Measurements from ENCODE around the gene PNMA8A. TPM values are rescaled to one million over a fixed set of nuclear protein-coding genes. Genes with fewer than 3 reads are reported as not detected.
A peak's percentile ranks its signal among the peaks of the same experiment; 100 is the strongest.

PNMA8A gene
- total and polyA plus RNA-seq, 2 of the 8 experiments (the other 6 are each of a cell fraction or from before 2014, with no cell fraction given): 10.0 to 22.8 TPM

DNA sequence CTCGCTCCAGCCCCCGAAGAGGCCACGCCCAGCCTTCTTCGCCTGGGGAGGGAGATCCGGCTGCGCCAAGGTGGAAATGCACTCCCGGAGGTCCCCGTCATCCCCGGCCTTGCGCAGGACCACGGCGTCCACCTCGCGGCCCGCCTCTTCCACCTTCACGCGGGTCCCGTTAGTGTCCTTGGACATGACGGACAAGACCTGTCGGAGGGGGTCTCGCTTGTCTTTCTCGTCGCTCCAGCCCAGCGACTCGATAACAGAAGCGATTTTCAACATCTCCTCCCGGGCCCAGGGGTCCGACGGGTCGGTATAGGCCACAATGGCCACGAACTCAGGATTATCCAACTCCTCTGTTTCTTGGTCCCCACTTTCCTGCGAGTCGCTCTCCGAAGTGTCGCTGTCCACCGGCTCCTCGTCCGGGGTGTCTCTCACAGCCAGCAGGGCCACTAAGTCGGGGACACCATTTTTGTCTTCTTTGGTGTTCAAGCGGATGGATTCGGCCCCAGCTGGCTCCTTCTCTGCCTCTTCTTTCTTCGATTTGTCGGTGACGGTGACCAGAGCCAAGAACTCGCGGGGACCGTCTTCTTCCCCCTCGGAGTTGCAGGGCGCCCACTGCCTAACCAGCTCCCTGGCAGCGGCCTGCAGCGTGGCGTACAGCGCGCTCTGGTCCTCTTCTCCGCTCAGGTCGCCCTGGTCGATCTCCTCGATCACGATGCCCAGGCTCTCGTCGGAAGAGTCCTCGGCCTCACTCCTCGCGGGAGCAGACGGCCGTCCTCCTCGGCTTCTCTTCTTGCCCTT lies 23.0 kb upstream of the PNMA8A start:
- no peak overlapping the region for H3K27ac ChIP-seq (ENCODE audit: low read depth, low read length)
- H2AK5ac ChIP-seq (ENCODE audit: low read depth, low read length): no peak overlapping the region
- no peak overlapping the region for H4K91ac ChIP-seq (replicated peaks; ENCODE audit: insufficient read length, low read length)
- H3K18ac ChIP-seq (ENCODE audit: extremely low read depth, low read length): 0 out of 2 replicates have a peak overlapping the region, but pooled peaks have one; percentile 13
- POLR2A ChIA-PET (ENCODE audit: partially characterized antibody): interaction anchor here (0.6 kb wide), 1 partner anchor 564 kb away, joined by 3 read pairs; no protein-coding TSS in a partner anchor
- peaks cover 5 to 30% (median 21%) of the 10 kb centered on the region in 4 experiments for H3K4me1 ChIP-seq (replicated peaks in 1 of 4; ENCODE audit: control insufficient read depth in 3 of 4, insufficient read depth in 4 of 4, low read length in 3 of 4)
- no peak overlapping the region for H3K14ac ChIP-seq (ENCODE audit: insufficient read length)
- no peak overlapping the region for H2BK20ac ChIP-seq (ENCODE audit: low read length)
- no peak overlapping the region for H3K9ac ChIP-seq (replicated peaks in 1 of 4; ENCODE audit: extremely low read depth in 1 of 4, low read depth in 3 of 4, low read length in 3 of 4)
- FAIRE-seq: no peak
- H3K4me2 ChIP-seq (ENCODE audit: insufficient read depth in 1 of 2, low read depth in 2 of 2, low read length in 2 of 2): peak overlapping the region; percentile 47 to 74
- CTCF ChIA-PET (ENCODE audit: partially characterized antibody): interaction anchor here (0.6 to 4.1 kb wide), 3 partner anchors 22 to 98 kb away, joined by 3 to 24 read pairs (median 4); no protein-coding TSS in a partner anchor
- H3K4me3 ChIP-seq (ENCODE audit: extremely low read depth in 1 of 4, insufficient read depth in 2 of 4, low read depth in 3 of 4, low read length in 4 of 4): peak overlapping the region; percentile 27 to 61 (median 31); a peak in 4 of 8 replicates
- H3K27me3 ChIP-seq (replicated peaks in 1 of 4; ENCODE audit: control insufficient read depth in 3 of 4, extremely low read depth in 1 of 4, insufficient read depth in 3 of 4, low read length in 3 of 4): peaks cover 26 to 63% (median 60%) of the 10 kb centered on the region in 4 experiments
- H4K8ac ChIP-seq (ENCODE audit: extremely low read depth, insufficient read depth, low read length): no peak overlapping the region
- no peaks in the 10 kb centered on the region for H3K79me2 ChIP-seq (ENCODE audit: control insufficient read depth in 1 of 2, insufficient read depth in 2 of 2, low read length in 2 of 2)
- H2BK5ac ChIP-seq (ENCODE audit: low read depth, low read length): peak overlapping the region; percentile 44; the same call in 1 of the 2 replicates
- no peak overlapping the region for H2AFZ ChIP-seq (ENCODE audit: low read length)
- WGBS, 2 experiments (ENCODE audit: extremely low coverage in 1 of 2, insufficient coverage in 1 of 2, insufficient read length in 1 of 2, insufficient replicate concordance in 2 of 2, low coverage in 1 of 2, low lambda C conversion rate in 2 of 2, missing lambda C conversion rate in 1 of 2): 84% methylated on average over 50 of the region's 67 CpGs; no CpG with 5 or more reads in 1 of the 2 experiments
- H3K9me3 ChIP-seq (ENCODE audit: insufficient read depth in 2 of 2, low read depth in 1 of 2, low read length in 1 of 2): no peaks in the 10 kb centered on the region
- H2BK120ac ChIP-seq (replicated peaks; ENCODE audit: low read depth, low read length): no peak overlapping the region
- H2BK15ac ChIP-seq (ENCODE audit: low read length): no peak overlapping the region; the same call in 1 of the 2 replicates
- no peak overlapping the region for H3K4ac ChIP-seq (replicated peaks; ENCODE audit: insufficient read length, low read depth, low read length)
- DNase-seq (ENCODE audit: low read depth in 1 of 2, low spot score in 2 of 2): no peak
- H3K79me1 ChIP-seq (ENCODE audit: low read depth, low read length): no peaks in the 10 kb centered on the region
- H2BK12ac ChIP-seq (ENCODE audit: low read depth, low read length): peak overlapping the region; percentile 71; the same call in 1 of the 2 replicates
- H4K5ac ChIP-seq (ENCODE audit: insufficient read length, low read depth, low read length): no peak overlapping the region
- peaks cover 13% of the 10 kb centered on the region; the same call in 1 of the 2 replicates for H3K23me2 ChIP-seq (ENCODE audit: low read depth, low read length)
- H4K20me1 ChIP-seq (replicated peaks in 1 of 2; ENCODE audit: control insufficient read depth in 1 of 2, insufficient read depth in 2 of 2, low read length in 2 of 2): peaks cover 0 to 5% of the 10 kb centered on the region in 2 experiments
- H3K23ac ChIP-seq (ENCODE audit: insufficient read length): no peak overlapping the region
- no peak overlapping the region for H3K56ac ChIP-seq (replicated peaks; ENCODE audit: insufficient read length, low read depth, low read length)
- TF ChIP-seq EZH2 (IDR thresholded peaks at IDR 0.05; ENCODE audit: low read depth, low read length, severe bottlenecking) (peak; percentile 65), YY1 (IDR thresholded peaks at IDR 0.05; ENCODE audit: low read depth, low read length) (no peak), RFX5 (IDR thresholded peaks at IDR 0.05; ENCODE audit: borderline replicate concordance, low read depth, low read length) (no peak), SUZ12 (IDR thresholded peaks at IDR 0.05; ENCODE audit: low read length) (peak; percentile 49; the same call in 1 of the 2 replicates), TBP (IDR thresholded peaks at IDR 0.05; ENCODE audit: low read depth, low read length) (no peak)
- H3K36me3 ChIP-seq (ENCODE audit: control insufficient read depth in 2 of 4, insufficient read depth in 4 of 4, low read length in 3 of 4): no peaks in the 10 kb centered on the region

Measured in H1 (cell line).